Measurements from ENCODE around the gene MON1A.

The MON1A gene

DNA sequence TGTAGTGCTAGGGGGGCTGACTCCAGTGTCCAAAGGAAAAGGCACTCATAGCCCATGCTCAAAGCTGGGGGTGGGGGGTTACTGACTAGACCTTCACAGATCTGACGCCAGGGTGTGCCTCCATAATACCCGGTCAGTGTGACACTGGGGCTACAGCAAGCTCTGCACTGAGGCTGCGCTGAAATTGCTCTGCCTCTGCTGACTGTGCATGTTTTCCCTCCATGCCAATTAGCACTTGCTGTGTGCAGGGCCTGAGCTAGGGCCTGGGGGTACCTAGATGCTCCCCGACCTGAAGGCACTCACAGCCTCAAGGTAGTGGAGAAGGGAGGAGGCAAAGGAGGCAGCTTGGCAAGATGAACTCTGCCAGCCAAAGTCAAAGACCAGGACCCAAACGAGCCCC is 65.1 kb downstream of the MON1A start:
- H3K27ac ChIP-seq (ENCODE audit: low read depth in 2 of 2, low read length in 2 of 2) = no peak overlapping the region
- H3K4me1 ChIP-seq (ENCODE audit: control insufficient read depth in 2 of 2, insufficient read depth in 2 of 2, low read length in 2 of 2) = no peaks in the 10 kb centered on the region
- no peak overlapping the region for H3K9ac ChIP-seq (ENCODE audit: low read depth in 1 of 2, low read length in 2 of 2)
- H3K27me3 ChIP-seq (ENCODE audit: control insufficient read depth in 2 of 2, insufficient read depth in 2 of 2, low read length in 2 of 2) = peaks cover 13 to 23% of the 10 kb centered on the region in 2 donors
- H3K36me3 ChIP-seq (ENCODE audit: control insufficient read depth in 2 of 2, insufficient read depth in 2 of 2, low read length in 2 of 2) = no peaks in the 10 kb centered on the region
- no peak overlapping the region for H3K4me3 ChIP-seq (ENCODE audit: low read length in 2 of 2)
- no peaks in the 10 kb centered on the region for H3K9me3 ChIP-seq (ENCODE audit: control insufficient read depth in 2 of 2, low read length in 2 of 2)

DNA sequence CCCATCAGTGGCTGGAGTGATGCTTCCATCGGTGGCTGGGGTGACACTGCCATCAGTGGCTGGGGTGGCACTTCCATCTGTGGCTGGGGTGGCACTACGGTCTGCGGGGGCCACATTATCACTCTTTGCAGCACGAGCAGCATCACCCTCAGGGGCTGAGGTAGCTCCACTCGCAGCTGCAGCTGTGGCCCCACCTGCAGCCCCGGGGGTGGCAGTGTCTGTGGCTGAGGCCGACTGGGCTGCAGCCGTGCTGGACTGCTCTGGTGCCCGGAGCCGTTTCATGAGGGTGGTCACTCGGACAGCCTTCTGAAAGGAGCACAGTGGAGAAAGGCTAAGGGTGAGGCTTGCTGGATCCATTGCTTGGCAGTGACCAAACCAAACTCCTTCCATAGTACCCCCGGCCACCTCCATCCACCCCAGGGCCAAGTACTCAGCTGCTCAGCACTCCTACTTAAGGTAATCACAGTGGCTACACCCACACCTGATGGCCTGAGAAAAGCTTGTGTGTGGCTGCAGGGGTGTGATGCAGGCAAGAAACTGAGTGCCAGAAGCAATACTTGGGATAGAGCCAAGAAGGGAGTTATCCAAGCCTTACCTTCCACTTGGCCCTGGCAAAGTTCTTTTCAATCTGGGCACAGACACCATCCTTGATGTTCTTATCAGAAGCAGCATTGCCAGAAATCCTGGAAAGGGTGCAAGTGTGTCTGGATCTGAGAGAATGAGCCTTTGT is 69.9 kb downstream of the MON1A start:
- Histone ChIP-seq H3K4me1 (ENCODE audit: control insufficient read depth in 2 of 2, insufficient read depth in 2 of 2, low read length in 2 of 2) (peaks cover 10 to 12% of the 10 kb centered on the region in 2 donors), H3K36me3 (ENCODE audit: control insufficient read depth in 2 of 2, insufficient read depth in 2 of 2, low read length in 2 of 2) (no peaks in the 10 kb centered on the region), H3K9ac (ENCODE audit: low read depth in 1 of 2, low read length in 2 of 2) (no peak overlapping the region), H3K9me3 (ENCODE audit: control insufficient read depth in 2 of 2, low read length in 2 of 2) (no peaks in the 10 kb centered on the region), H3K27me3 (ENCODE audit: control insufficient read depth in 2 of 2, insufficient read depth in 2 of 2, low read length in 2 of 2) (peaks cover 0 to 6% of the 10 kb centered on the region in 2 donors), H3K27ac (ENCODE audit: low read depth in 2 of 2, low read length in 2 of 2) (no peak overlapping the region), H3K4me3 (ENCODE audit: low read length in 2 of 2) (no peak overlapping the region)

Measured in mucosa of rectum (tissue), 2 donors.